HepG2 (cell line): Measurements from ENCODE around the gene SLC10A1. TPM values are rescaled to one million over a fixed set of nuclear protein-coding genes. Genes with fewer than 3 reads are reported as not detected.
A peak's percentile ranks its signal among the peaks of the same experiment; 100 is the strongest.

ENCODE experiments used
- EP300 ChIP-seq, 3 experiments: sonication (generic) in 1 of 3; formaldehyde crosslinking in 1 of 3; IDR thresholded peaks; 2 replicates each; pipeline versions ENCODE4 v1.5.1 to v1.6.1; 2011 to 2020; ENCODE audit warnings: low read depth in 2 of 3, low read length in 2 of 3, borderline replicate concordance in 1 of 3, improper control_type of control experiment in 1 of 3, mild to moderate bottlenecking in 1 of 3, missing genetic modification reagents in 1 of 3, moderate library complexity in 1 of 3
- ERF ChIP-seq: IDR thresholded peaks from 2 replicates; pipeline ENCODE4 v1.6.1; 2018; ENCODE audit warnings: missing biosample characterization, missing genetic modification reagents
- MBNL3 ChIP-seq: fragments of 250-450 bp; sonication (Bioruptor Pico); conservative IDR thresholded peaks from 2 replicates; pipeline ENCODE4 v1.8.0; 2022; ENCODE audit warnings: mild to moderate bottlenecking, inconsistent platforms
- MEF2D ChIP-seq: sonication (generic); formaldehyde crosslinking; IDR thresholded peaks from 2 replicates; pipeline ENCODE4 v1.5.1; 2020; ENCODE audit warnings: mild to moderate bottlenecking, missing genetic modification reagents
- PAF1 ChIP-seq: IDR thresholded peaks from 2 replicates; pipeline ENCODE4 v1.6.1; 2016; ENCODE audit warnings: missing genetic modification reagents, missing compliant biosample characterization
- SMARCC2 ChIP-seq: fragments of 450-650 bp; IDR thresholded peaks from 2 replicates; pipeline ENCODE4 v1.6.1; 2017; ENCODE audit warnings: antibody characterized with exemption, mild to moderate bottlenecking
- TCF7L2 ChIP-seq: IDR thresholded peaks from 2 replicates; pipeline ENCODE4 v1.6.1; 2011; ENCODE audit warnings: mild to moderate bottlenecking, low read depth, low read length, moderate library complexity
- ZHX1 ChIP-seq: sonication (generic); formaldehyde crosslinking; IDR thresholded peaks from 2 replicates; pipeline ENCODE4 v1.8.1; 2022; ENCODE audit warnings: low read depth, mild to moderate bottlenecking, missing genetic modification reagents
- ZNF138 ChIP-seq: sonication (generic); formaldehyde crosslinking; IDR thresholded peaks from 2 replicates; pipeline ENCODE4 v1.5.0; 2020; ENCODE audit warnings: mild to moderate bottlenecking, low read depth, missing genetic modification reagents
- ZNF335 ChIP-seq: sonication (generic); formaldehyde crosslinking; IDR thresholded peaks from 2 replicates; pipeline ENCODE4 v1.4.0; 2020; ENCODE audit warnings: missing genetic modification reagents
- ZNF430 ChIP-seq: sonication (generic); formaldehyde crosslinking; IDR thresholded peaks from 2 replicates; pipeline ENCODE4 v1.9.0; 2021; ENCODE audit warnings: mild to moderate bottlenecking, missing genetic modification reagents
- ZNF451 ChIP-seq: sonication (generic); formaldehyde crosslinking; IDR thresholded peaks from 2 replicates; pipeline ENCODE4 v1.5.0; 2020; ENCODE audit warnings: mild to moderate bottlenecking, missing genetic modification reagents
- ZNF557 ChIP-seq: sonication (generic); formaldehyde crosslinking; IDR thresholded peaks from 2 replicates; pipeline ENCODE4 v1.4.0; 2020; ENCODE audit warnings: missing genetic modification reagents
- ZNF703 ChIP-seq: sonication (generic); formaldehyde crosslinking; IDR thresholded peaks from 2 replicates; pipeline ENCODE4 v1.5.1; 2020; ENCODE audit warnings: missing genetic modification reagents, mild to moderate bottlenecking, moderate library complexity, borderline replicate concordance
- ZNF746 ChIP-seq: sonication (generic); formaldehyde crosslinking; IDR thresholded peaks from 2 replicates; pipeline ENCODE4 v1.8.0; 2022; ENCODE audit warnings: mild to moderate bottlenecking, missing genetic modification reagents
- ZNF841 ChIP-seq: sonication (generic); formaldehyde crosslinking; IDR thresholded peaks from 2 replicates; pipeline ENCODE4 v1.8.1; 2023; ENCODE audit warnings: missing genetic modification reagents, borderline replicate concordance
- polyA plus RNA-seq, 8 experiments: library from polyadenylated mRNA; depleted of rRNA in 3 of 8; stranded (reverse) in 7 of 8; unstranded in 1 of 8; fragments of >200 nt; fragmentation: Illumina TruSeq in 4 of 8; extraction: Trizol in 4 of 8; gene quantifications; 2 replicates each; pipeline versions ENCODE4 v1.2.1 to v1.2.3, GENCODE V29; 2011 to 2016; ENCODE audit warnings: low read depth in 4 of 8, missing spikeins in 1 of 8, mixed read lengths in 1 of 8; ENCODE audit not compliant: insufficient read depth in 1 of 8
- total RNA-seq, 5 experiments: library from RNA; depleted of rRNA; stranded (reverse); fragments of >200 nt; fragmentation: Illumina TruSeq; extraction: Trizol; gene quantifications; 2 replicates each; pipeline ENCODE4 v1.2.3, GENCODE V29; 2016; ENCODE audit warnings: low read depth in 1 of 5
- TF ChIP-seq, protein P1 (sequence below): sonication (generic); formaldehyde crosslinking; IDR thresholded peaks from 2 replicates; pipeline ENCODE4 v1.4.0; 2020; ENCODE audit warnings: missing genetic modification reagents
- TF ChIP-seq, protein P2 (sequence below): sonication (generic); formaldehyde crosslinking; IDR thresholded peaks from 2 replicates; pipeline ENCODE4 v1.4.0; 2020; ENCODE audit warnings: missing genetic modification reagents, mild to moderate bottlenecking, borderline replicate concordance
- TF ChIP-seq, protein P3 (sequence below): IDR thresholded peaks from 2 replicates; pipeline ENCODE4 v1.4.0; 2020; ENCODE audit warnings: mild to moderate bottlenecking, missing genetic modification reagents

Gene SLC10A1
- total and polyA plus RNA-seq, 2 of the 13 experiments (the other 11 are each of a cell fraction or from before 2014, with no cell fraction given) = 0.17 TPM; not detected in 1

- no peak for TF ChIP-seq SMARCC2
- TF ChIP-seq MEF2D (CRISPR knock-in tag) = peak; percentile 83; the same call in 1 of the 2 replicates
- peak; percentile 78 for TF ChIP-seq ERF
- no peak for TF ChIP-seq PAF1
- TF ChIP-seq, protein P1, sequence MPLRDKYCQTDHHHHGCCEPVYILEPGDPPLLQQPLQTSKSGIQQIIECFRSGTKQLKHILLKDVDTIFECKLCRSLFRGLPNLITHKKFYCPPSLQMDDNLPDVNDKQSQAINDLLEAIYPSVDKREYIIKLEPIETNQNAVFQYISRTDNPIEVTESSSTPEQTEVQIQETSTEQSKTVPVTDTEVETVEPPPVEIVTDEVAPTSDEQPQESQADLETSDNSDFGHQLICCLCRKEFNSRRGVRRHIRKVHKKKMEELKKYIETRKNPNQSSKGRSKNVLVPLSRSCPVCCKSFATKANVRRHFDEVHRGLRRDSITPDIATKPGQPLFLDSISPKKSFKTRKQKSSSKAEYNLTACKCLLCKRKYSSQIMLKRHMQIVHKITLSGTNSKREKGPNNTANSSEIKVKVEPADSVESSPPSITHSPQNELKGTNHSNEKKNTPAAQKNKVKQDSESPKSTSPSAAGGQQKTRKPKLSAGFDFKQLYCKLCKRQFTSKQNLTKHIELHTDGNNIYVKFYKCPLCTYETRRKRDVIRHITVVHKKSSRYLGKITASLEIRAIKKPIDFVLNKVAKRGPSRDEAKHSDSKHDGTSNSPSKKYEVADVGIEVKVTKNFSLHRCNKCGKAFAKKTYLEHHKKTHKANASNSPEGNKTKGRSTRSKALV (CRISPR knock-in tag) = no peak
- no peak for TF ChIP-seq ZNF746 (CRISPR knock-in tag)
- no peak for TF ChIP-seq MBNL3 (CRISPR knock-in tag)
- TF ChIP-seq ZNF138 = no peak
- no peak for TF ChIP-seq ZNF335 (CRISPR knock-in tag)
- TF ChIP-seq, protein P2, sequence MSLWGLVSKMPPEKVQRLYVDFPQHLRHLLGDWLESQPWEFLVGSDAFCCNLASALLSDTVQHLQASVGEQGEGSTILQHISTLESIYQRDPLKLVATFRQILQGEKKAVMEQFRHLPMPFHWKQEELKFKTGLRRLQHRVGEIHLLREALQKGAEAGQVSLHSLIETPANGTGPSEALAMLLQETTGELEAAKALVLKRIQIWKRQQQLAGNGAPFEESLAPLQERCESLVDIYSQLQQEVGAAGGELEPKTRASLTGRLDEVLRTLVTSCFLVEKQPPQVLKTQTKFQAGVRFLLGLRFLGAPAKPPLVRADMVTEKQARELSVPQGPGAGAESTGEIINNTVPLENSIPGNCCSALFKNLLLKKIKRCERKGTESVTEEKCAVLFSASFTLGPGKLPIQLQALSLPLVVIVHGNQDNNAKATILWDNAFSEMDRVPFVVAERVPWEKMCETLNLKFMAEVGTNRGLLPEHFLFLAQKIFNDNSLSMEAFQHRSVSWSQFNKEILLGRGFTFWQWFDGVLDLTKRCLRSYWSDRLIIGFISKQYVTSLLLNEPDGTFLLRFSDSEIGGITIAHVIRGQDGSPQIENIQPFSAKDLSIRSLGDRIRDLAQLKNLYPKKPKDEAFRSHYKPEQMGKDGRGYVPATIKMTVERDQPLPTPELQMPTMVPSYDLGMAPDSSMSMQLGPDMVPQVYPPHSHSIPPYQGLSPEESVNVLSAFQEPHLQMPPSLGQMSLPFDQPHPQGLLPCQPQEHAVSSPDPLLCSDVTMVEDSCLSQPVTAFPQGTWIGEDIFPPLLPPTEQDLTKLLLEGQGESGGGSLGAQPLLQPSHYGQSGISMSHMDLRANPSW = no peak; the same call in 1 of the 2 replicates
- no peak for TF ChIP-seq TCF7L2
- 0 out of 2 replicates have a peak, but pooled peaks have one; percentile 27 for TF ChIP-seq ZNF557 (CRISPR knock-in tag)
- peak; percentile 97 for TF ChIP-seq ZHX1 (CRISPR knock-in tag)
- no peak for TF ChIP-seq ZNF703 (CRISPR knock-in tag)
- 0 out of 4 replicates have a peak, but pooled peaks of 1 of the 2 experiments have one; percentile 30 for TF ChIP-seq EP300 (IDR thresholded peaks at IDR 0.05; ENCODE audit: low read depth in 2 of 2, low read length in 2 of 2)
- no peak for TF ChIP-seq EP300 (CRISPR knock-in tag; IDR thresholded peaks at IDR 0.05; ENCODE audit: borderline replicate concordance)
- no peak; the same call in 1 of the 2 replicates for TF ChIP-seq ZNF841 (CRISPR knock-in tag)
- TF ChIP-seq, protein P3, sequence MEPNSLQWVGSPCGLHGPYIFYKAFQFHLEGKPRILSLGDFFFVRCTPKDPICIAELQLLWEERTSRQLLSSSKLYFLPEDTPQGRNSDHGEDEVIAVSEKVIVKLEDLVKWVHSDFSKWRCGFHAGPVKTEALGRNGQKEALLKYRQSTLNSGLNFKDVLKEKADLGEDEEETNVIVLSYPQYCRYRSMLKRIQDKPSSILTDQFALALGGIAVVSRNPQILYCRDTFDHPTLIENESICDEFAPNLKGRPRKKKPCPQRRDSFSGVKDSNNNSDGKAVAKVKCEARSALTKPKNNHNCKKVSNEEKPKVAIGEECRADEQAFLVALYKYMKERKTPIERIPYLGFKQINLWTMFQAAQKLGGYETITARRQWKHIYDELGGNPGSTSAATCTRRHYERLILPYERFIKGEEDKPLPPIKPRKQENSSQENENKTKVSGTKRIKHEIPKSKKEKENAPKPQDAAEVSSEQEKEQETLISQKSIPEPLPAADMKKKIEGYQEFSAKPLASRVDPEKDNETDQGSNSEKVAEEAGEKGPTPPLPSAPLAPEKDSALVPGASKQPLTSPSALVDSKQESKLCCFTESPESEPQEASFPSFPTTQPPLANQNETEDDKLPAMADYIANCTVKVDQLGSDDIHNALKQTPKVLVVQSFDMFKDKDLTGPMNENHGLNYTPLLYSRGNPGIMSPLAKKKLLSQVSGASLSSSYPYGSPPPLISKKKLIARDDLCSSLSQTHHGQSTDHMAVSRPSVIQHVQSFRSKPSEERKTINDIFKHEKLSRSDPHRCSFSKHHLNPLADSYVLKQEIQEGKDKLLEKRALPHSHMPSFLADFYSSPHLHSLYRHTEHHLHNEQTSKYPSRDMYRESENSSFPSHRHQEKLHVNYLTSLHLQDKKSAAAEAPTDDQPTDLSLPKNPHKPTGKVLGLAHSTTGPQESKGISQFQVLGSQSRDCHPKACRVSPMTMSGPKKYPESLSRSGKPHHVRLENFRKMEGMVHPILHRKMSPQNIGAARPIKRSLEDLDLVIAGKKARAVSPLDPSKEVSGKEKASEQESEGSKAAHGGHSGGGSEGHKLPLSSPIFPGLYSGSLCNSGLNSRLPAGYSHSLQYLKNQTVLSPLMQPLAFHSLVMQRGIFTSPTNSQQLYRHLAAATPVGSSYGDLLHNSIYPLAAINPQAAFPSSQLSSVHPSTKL (CRISPR knock-in tag) = peak; percentile 64
- 0 out of 2 replicates have a peak, but pooled peaks have one; percentile 51 for TF ChIP-seq ZNF451 (CRISPR knock-in tag)
- TF ChIP-seq ZNF430 (CRISPR knock-in tag) = no peak; the same call in 1 of the 2 replicates
Observed at GRCh38 chr14:69766984-69767368, 30.1 kb downstream of the SLC10A1 start, which contains the start of gene SRSF5 (continued).
